ENCODE data around the gene MRPL46. TPM values are rescaled to one million over a fixed set of nuclear protein-coding genes. Genes with fewer than 3 reads are reported as not detected.

MRPL46 gene
- 10 to 100 TPM; 26.4 to 34.3 TPM for total RNA-seq

DNA sequence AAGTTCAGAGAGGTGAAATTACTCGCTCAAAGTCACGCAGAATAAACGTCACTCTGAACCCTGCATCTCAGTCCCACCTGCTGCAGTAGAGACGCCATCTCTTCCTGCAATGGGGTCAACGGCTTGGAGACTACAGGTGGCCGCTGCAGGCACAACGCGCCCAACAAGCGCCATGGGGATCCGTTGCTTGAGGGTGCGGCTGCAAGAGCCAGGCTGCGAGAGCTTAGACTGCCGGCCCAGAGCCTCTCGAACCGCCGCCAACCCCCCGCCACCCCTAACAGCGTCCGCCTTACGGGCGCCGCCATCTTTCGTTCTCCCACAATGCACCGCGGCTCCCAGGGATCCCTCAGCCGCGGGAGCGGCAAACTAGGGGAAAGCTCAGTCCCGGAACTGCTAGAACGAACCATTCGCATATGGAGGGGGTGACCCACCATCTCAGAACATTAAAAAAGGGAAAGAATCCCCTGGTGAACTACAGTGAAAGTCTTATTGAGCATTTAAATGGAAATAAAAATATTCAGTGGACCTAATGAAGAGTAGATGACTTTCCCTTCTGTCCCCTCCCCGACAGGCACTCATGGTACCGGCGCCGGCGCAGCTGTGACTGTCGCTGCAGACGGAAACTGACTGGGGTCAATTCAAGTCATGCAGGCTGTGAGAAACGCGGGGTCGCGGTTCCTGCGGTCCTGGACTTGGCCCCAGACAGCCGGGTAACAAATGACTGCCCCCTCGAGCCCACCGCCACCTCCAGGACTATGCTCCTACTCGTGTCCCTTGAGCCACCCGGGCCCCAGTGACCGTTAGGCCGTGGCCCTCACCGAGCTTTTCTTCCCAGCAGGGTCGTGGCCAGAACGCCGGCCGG, at the start of gene MRPL46, which contains the start of gene MRPS11:
Gene MRPL46 (minus strand): TSS at position 316 of the 862 bp plus-strand sequence. CDS start 11 bp downstream, at position 305.
Gene MRPS11 (plus strand): TSS at position 636 of the 862 bp plus-strand sequence. CDS start 10 bp downstream, at position 646.
- H3K9me3 Mint-ChIP-seq, result no peaks in the 10 kb centered on the region
- no peak within 1 kb of the TSS for H3K4me3 Mint-ChIP-seq
- peak; percentile 89 for ATAC-seq (replicated peaks)
- H3K27ac Mint-ChIP-seq, result peak within 1 kb of the TSS; percentile 94
- no peaks in the 10 kb centered on the region for H3K27me3 Mint-ChIP-seq
- H3K4me1 Mint-ChIP-seq, result peaks cover 26% of the 10 kb centered on the region
- peaks cover 59% of the 10 kb centered on the region for H3K36me3 Mint-ChIP-seq (ENCODE audit: low read depth)

DNA sequence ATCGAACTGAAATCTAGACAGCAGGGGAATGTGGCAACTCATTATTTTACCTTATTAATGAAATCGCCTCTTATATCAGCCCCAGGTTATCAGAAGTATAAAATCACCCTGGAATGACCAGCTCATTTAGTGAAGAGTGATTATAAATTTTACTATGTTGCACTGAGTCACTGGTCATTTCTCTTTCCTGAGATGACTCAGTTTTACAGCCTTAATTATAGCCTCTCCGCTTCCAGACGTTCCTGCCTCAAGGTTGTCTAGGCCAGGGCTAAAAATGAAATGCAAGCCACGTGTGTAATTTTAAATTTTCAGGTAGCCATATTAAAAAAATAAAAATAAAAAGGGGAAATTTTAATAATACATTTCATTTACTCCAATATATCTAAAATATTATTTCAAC, 46.0 kb upstream of the MRPL46 start:
- ATAC-seq (replicated peaks), result no peak
- no peaks in the 10 kb centered on the region for H3K27me3 Mint-ChIP-seq
- H3K9me3 Mint-ChIP-seq, result no peaks in the 10 kb centered on the region
- H3K36me3 Mint-ChIP-seq (ENCODE audit: low read depth), result peaks cover 57% of the 10 kb centered on the region
- no peak overlapping the region for H3K4me3 Mint-ChIP-seq
- H3K4me1 Mint-ChIP-seq, result peaks cover 5% of the 10 kb centered on the region
- no peak overlapping the region for H3K27ac Mint-ChIP-seq

DNA sequence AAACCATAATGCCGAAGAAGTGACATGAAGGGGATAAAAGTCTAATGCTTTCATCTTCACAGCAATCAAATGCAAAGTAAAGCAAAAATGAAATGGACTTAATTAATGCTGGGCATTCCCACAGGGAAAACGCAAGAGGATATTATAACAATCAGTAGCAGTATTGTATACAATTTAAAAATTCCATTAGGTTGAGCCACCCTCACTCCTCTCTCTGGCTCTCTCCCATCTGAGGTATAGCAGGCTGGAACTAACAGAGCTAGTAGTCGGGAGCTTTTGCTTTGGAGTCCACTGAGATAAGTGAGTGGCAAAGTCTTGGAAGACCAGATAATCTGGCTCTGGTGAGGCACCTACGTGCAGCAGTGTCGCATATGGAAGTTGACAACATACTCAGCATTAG, 45.4 kb upstream of the MRPL46 start:
- Mint-ChIP-seq H3K4me1 (peaks cover 5% of the 10 kb centered on the region), H3K27ac (no peak overlapping the region), H3K27me3 (no peaks in the 10 kb centered on the region), H3K4me3 (no peak overlapping the region), H3K36me3 (ENCODE audit: low read depth) (peaks cover 59% of the 10 kb centered on the region), H3K9me3 (no peaks in the 10 kb centered on the region)
- no peak for ATAC-seq (replicated peaks)

DNA sequence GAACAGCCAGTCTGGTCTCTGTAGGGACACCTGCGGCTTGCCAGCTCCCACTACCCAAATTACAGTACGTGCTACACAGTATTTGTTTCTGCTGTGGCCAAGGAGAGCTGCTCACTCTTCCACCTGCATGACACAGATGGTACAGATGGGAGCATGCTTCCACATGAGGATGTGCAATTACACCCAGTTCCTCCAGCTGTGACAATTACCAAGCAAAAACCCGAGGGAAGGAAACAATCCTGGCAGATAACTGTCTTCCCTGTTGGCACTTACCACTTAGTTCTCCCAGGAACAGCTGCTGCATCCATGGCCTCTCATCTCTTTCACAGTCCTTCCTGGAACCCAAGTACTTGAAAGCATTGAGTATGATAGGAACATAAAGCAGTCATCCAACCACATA, 44.9 kb upstream of the MRPL46 start:
- no peak for ATAC-seq (replicated peaks)
- H3K27me3 Mint-ChIP-seq, result no peaks in the 10 kb centered on the region
- H3K36me3 Mint-ChIP-seq (ENCODE audit: low read depth), result peaks cover 59% of the 10 kb centered on the region
- H3K27ac Mint-ChIP-seq, result no peak overlapping the region
- H3K9me3 Mint-ChIP-seq, result no peaks in the 10 kb centered on the region
- no peak overlapping the region for H3K4me3 Mint-ChIP-seq
- peaks cover 5% of the 10 kb centered on the region for H3K4me1 Mint-ChIP-seq

DNA sequence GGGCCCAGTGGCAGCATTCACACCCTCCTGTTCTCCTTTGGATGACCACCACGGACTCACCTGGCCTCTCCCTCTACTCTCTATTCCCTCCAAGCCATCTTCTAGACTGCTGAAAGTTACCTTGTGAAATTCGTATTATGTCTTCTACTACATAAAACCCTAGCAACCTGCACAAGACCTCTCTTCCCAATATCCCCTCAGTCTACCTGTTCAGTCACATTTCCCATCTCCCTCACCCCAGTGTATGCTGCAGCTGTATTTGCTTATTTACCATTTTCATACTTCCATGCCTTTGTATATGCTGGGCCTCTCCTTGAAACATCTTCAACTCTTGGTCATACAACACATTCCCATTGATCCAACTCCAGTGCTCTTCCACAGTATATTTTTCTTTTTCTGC, 44.0 kb upstream of the MRPL46 start:
- ATAC-seq (replicated peaks), result no peak
- no peaks in the 10 kb centered on the region for H3K27me3 Mint-ChIP-seq
- H3K4me3 Mint-ChIP-seq, result no peak overlapping the region
- H3K4me1 Mint-ChIP-seq, result peaks cover 5% of the 10 kb centered on the region
- no peaks in the 10 kb centered on the region for H3K9me3 Mint-ChIP-seq
- no peak overlapping the region for H3K27ac Mint-ChIP-seq
- H3K36me3 Mint-ChIP-seq (ENCODE audit: low read depth), result peaks cover 52% of the 10 kb centered on the region

DNA sequence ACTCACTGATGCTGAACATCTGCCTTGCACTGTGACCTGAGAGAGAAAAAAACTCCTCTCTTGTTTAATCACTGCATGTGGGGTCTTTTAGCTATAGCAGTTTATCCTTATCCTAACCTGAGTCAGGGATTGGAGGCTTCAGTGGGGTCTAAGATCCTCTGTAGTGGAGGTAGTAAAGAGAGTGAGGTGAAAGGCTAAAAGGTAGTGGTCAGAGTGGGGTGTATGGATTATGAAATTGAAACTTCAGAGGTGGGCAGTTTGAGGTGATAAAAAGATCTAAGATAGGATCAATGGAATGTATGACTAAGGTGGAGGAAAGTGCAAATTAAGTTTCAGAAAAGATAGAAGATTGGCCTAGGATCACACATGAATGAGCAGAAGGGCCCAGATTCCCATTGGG, 42.8 kb upstream of the MRPL46 start:
- peaks cover 5% of the 10 kb centered on the region for H3K4me1 Mint-ChIP-seq
- ATAC-seq (replicated peaks), result peak; percentile 32
- H3K36me3 Mint-ChIP-seq (ENCODE audit: low read depth), result peaks cover 51% of the 10 kb centered on the region
- no peaks in the 10 kb centered on the region for H3K27me3 Mint-ChIP-seq
- no peak overlapping the region for H3K27ac Mint-ChIP-seq
- H3K9me3 Mint-ChIP-seq, result no peaks in the 10 kb centered on the region
- H3K4me3 Mint-ChIP-seq, result no peak overlapping the region

DNA sequence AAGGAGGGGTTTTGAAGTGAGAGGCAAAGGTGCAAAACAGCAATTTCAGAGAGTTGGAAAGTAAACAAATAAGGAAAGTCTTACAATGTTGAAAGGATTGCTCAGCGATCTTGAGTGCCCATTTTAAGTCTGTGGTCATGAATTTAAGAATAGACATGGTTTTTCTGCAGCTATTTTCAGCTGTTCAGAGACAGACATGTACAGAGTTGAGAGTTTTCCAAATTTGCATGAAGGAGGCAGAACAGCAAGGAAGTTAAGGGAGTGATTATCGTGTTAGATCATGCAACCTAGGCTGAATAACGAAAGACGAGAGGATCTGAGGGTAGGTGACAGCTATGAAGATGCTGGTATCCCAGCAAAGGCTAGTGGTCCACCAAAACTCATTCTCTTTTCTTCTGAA, 42.1 kb upstream of the MRPL46 start:
- Mint-ChIP-seq H3K4me3 (no peak overlapping the region), H3K27ac (no peak overlapping the region), H3K9me3 (no peaks in the 10 kb centered on the region), H3K27me3 (no peaks in the 10 kb centered on the region), H3K36me3 (ENCODE audit: low read depth) (peaks cover 57% of the 10 kb centered on the region), H3K4me1 (peaks cover 5% of the 10 kb centered on the region)
- ATAC-seq (replicated peaks), result no peak

DNA sequence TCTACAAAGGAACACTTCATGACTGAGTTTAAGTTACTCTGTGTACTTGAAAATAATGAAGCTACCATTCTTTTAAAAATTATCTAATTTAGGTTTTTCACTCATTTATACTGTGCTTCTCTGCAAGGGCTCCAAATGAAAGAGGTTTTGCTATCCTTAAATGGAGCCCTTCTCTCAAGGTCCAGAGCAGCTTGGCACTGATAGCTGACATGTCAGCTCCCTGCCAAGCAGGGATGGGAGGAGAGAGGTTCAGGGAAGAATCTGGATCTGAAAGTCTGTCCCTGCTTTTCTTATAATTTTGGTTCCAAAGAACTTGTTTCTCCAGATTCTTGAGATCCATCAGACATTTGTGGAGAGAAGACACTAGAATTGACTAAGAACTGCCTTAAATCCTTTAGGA, 39.4 kb upstream of the MRPL46 start:
- peaks cover 5% of the 10 kb centered on the region for H3K4me1 Mint-ChIP-seq
- no peak overlapping the region for H3K27ac Mint-ChIP-seq
- peaks cover 54% of the 10 kb centered on the region for H3K36me3 Mint-ChIP-seq (ENCODE audit: low read depth)
- no peaks in the 10 kb centered on the region for H3K9me3 Mint-ChIP-seq
- H3K27me3 Mint-ChIP-seq, result no peaks in the 10 kb centered on the region
- no peak for ATAC-seq (replicated peaks)
- no peak overlapping the region for H3K4me3 Mint-ChIP-seq

DNA sequence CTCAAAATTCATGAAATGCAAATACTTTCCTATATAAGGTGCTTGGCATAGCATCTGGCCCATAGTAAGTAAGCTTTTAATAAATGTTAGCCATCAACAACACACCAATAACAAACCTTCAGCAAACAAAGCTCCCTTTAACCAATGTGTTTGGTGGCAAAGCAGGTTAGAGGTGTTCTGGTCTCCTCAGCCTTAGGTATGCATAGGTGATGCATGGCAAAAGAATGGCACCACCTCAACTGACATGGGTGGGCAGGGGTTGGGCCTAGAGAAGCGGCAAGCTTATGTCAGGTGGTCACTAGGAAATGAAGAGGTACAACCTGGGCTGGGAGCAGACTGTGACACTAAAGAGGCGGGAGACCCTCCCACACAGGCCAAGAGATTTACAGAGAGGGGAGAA, 38.5 kb upstream of the MRPL46 start:
- Mint-ChIP-seq H3K36me3 (ENCODE audit: low read depth) (peaks cover 46% of the 10 kb centered on the region), H3K27me3 (no peaks in the 10 kb centered on the region), H3K9me3 (no peaks in the 10 kb centered on the region), H3K4me3 (no peak overlapping the region), H3K4me1 (peaks cover 5% of the 10 kb centered on the region), H3K27ac (no peak overlapping the region)
- ATAC-seq (replicated peaks), result no peak

DNA sequence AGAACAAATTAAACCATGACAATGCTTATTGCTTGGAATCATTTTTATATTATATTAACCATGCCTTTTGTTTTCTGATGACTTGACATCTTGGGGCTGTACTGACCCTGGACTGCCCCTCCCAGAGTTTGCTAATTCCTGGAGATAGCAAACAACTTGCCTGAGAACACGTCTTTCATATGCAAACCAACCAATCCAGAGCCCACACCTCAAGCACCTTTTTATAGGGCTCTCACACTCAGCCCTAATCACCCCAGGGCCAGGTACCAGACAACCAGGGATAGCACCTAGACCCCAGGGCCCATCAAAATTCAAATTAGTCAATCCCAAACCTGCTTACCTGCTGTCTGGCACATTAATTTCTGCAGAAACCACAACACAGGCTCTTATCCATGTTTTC, 37.3 kb upstream of the MRPL46 start:
- Mint-ChIP-seq H3K27me3 (no peaks in the 10 kb centered on the region), H3K4me1 (no peaks in the 10 kb centered on the region), H3K27ac (no peak overlapping the region), H3K9me3 (no peaks in the 10 kb centered on the region), H3K36me3 (ENCODE audit: low read depth) (peaks cover 36% of the 10 kb centered on the region), H3K4me3 (no peak overlapping the region)
- ATAC-seq (replicated peaks), result no peak

DNA sequence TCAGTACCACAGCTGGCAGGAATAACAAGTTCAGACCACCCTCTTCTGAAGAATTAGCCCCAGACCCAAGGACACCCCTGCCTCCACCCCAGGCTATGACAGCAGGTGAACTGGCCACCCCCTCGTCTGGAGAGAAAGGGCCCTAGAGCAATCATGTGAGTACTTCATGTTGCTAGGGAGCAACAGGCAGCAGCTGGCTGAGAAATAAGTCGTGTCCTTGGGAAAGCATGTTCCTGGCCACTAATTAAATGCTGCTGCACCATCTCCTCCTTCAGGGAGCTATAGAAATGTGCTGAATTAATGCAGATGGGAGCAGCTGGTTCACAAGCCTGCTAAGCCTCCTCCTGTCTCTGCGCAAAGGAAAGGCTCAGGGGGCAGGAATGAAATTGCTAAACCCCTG, 31.8 kb upstream of the MRPL46 start:
- H3K4me3 Mint-ChIP-seq, result no peak overlapping the region
- ATAC-seq (replicated peaks), result no peak
- H3K4me1 Mint-ChIP-seq, result no peaks in the 10 kb centered on the region
- peaks cover 11% of the 10 kb centered on the region for H3K36me3 Mint-ChIP-seq (ENCODE audit: low read depth)
- no peaks in the 10 kb centered on the region for H3K9me3 Mint-ChIP-seq
- H3K27me3 Mint-ChIP-seq, result no peaks in the 10 kb centered on the region
- H3K27ac Mint-ChIP-seq, result no peak overlapping the region

DNA sequence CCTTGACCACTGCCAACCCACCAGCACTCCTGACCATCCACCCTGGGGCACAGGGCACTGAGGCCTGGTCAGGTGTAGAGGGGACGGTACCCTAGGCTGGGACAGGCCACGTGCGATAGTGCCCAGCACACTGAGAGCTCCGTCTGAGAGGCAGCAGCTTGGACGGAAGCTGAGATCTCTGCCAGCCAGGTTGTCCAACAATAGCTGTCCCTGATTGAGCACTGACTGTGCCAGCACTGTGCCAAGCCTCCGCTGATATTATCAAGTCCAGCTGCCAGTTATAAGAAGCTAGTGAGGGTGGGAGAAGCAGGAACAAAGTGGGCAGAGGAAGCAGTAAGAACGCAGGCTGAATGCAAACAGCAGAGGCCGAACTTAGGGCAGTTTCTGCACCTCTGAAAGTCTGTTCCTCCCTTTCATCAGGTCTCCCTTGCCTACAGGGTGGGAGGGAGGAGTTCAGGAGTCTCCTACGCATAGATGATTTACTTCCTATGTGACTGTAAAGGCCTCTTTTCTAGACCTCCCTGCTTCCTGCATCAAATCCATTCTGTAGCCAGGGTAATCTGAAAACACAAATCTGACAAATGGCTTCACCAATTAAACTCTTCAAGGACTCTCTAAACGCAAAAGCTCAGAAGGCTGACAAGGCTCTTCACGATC, 30.0 kb upstream of the MRPL46 start:
- Mint-ChIP-seq H3K36me3 (ENCODE audit: low read depth) (peaks cover 4% of the 10 kb centered on the region), H3K4me1 (no peaks in the 10 kb centered on the region), H3K4me3 (no peak overlapping the region), H3K27me3 (no peaks in the 10 kb centered on the region), H3K27ac (no peak overlapping the region), H3K9me3 (no peaks in the 10 kb centered on the region)
- ATAC-seq (replicated peaks), result no peak

DNA sequence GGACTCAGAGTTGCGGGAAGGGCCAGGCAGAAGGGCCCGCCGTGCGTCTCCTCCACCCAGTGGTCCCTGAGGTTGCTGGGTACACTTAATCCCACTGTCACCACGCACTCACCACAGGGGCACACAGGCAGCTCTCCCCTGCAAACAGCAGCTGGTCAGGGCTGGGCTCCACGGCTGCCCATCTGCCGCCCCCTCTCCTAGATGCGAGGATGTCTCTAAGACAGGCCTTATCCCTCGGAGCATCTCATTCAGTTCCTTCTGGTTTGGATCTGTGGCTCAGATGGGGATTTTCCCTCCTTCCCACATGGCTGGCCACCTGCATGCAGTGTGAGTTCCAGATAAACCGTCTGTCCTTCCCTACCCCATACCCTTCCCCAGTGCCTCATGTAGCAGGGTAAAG, 26.7 kb upstream of the MRPL46 start:
- Mint-ChIP-seq H3K9me3 (no peaks in the 10 kb centered on the region), H3K36me3 (ENCODE audit: low read depth) (no peaks in the 10 kb centered on the region), H3K4me1 (no peaks in the 10 kb centered on the region), H3K4me3 (no peak overlapping the region), H3K27me3 (no peaks in the 10 kb centered on the region), H3K27ac (no peak overlapping the region)
- ATAC-seq (replicated peaks), result no peak

DNA sequence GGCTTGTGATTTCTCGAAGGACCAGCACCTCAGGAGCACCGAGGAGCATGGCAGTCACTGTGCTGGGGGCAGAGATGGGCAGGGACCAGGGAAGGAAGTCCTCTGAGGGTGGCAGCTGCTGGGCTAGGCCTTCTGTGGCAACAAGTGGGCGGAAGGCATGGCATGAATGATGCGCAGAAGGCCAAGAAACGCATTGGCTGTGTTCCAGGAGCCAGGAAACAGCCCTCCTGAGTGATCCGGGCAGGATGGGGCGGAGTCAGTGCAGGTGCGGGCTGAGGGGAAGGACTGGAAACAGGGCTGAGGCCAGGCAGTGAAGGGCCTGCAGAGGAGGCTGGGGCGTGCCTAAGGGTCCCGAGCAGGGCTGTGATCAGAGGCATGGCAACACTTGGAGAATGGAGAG, 24.0 kb upstream of the MRPL46 start:
- H3K9me3 Mint-ChIP-seq, result no peaks in the 10 kb centered on the region
- no peaks in the 10 kb centered on the region for H3K36me3 Mint-ChIP-seq (ENCODE audit: low read depth)
- H3K27ac Mint-ChIP-seq, result no peak overlapping the region
- H3K4me3 Mint-ChIP-seq, result no peak overlapping the region
- no peaks in the 10 kb centered on the region for H3K27me3 Mint-ChIP-seq
- no peak for ATAC-seq (replicated peaks)
- H3K4me1 Mint-ChIP-seq, result no peaks in the 10 kb centered on the region

DNA sequence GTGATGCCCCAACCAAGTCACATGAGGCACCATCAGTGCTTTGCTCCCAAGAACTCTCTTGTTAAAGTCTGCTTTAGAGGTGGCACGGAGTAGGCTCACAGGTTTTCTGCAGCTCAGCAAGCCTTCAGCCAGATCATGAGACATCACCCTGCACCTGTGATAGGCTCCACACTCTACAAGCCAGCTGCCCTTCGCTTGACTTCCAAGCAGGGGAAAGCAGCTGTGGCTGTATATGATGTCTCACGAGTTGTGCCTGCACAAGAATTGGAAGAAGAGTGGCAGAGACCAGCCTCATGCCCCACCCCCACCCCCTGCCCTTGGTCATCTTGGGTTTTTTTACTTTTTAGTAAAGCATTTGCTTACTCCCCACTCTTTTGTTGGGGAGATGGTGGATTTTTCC, 22.8 kb upstream of the MRPL46 start:
- H3K9me3 Mint-ChIP-seq, result no peaks in the 10 kb centered on the region
- ATAC-seq (replicated peaks), result no peak
- H3K36me3 Mint-ChIP-seq (ENCODE audit: low read depth), result no peaks in the 10 kb centered on the region
- no peaks in the 10 kb centered on the region for H3K27me3 Mint-ChIP-seq
- H3K4me3 Mint-ChIP-seq, result no peak overlapping the region
- no peaks in the 10 kb centered on the region for H3K4me1 Mint-ChIP-seq
- H3K27ac Mint-ChIP-seq, result no peak overlapping the region
